Measurements from ENCODE around the gene CGNL1. TPM values are rescaled to one million over a fixed set of nuclear protein-coding genes. Genes with fewer than 3 reads are reported as not detected.

The CGNL1 gene
- total RNA-seq, 1 experiment from 2014 or later, result 34.6 TPM

DNA sequence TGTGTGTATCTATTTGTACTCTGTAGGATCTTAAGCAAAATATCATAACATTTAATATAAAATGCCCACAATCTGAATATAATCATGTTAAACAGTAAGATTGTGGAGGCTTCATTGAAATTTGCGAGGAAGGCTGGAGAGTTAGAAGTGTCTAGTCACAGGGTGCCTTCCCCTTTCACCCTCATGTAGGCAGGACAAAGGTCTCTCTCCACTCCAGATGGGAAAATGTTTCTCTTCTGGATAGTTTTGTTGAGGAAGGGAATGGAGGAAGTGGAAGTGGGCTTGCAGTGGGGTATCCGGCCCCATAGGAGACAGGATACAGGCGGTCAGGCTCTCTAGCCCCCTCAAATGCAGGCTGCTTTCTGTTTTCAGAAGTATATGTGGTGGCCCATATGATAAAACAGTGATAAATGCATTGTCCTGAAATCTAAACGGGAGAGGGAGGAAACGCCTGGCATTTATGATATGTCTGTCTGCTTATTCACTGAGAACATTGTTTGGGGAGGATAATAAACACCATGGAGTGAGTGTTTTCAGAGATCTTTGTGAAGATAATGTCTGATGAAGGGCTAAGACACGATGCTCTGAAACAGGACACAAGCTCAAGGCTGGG, 202.1 kb downstream of the CGNL1 start:
- Histone ChIP-seq H4K91ac (ENCODE audit: insufficient read length, low read depth, low read length) (no peak overlapping the region), H2BK15ac (ENCODE audit: low read depth, low read length) (no peak overlapping the region), H3K4me1 (ENCODE audit: insufficient read depth, low read length) (no peaks in the 10 kb centered on the region), H2BK20ac (ENCODE audit: low read depth, low read length, poor library complexity, severe bottlenecking) (no peak overlapping the region), H2AK5ac (ENCODE audit: insufficient read length, low read length) (no peak overlapping the region), H3K9me3 (ENCODE audit: control insufficient read depth, low read depth, low read length) (no peaks in the 10 kb centered on the region), H3K18ac (ENCODE audit: insufficient read length, low read depth, low read length) (no peak overlapping the region), H3K79me1 (ENCODE audit: insufficient read depth, low read depth, low read length, poor library complexity, severe bottlenecking) (no peaks in the 10 kb centered on the region), H3K14ac (ENCODE audit: insufficient read depth, low read length) (no peak overlapping the region), H2AFZ (ENCODE audit: low read length) (no peak overlapping the region), H2BK120ac (ENCODE audit: low read depth, low read length, poor library complexity, severe bottlenecking) (no peak overlapping the region), H3K56ac (ENCODE audit: insufficient read length, low read depth, low read length) (no peak overlapping the region), H4K5ac (ENCODE audit: insufficient read length, low read depth, low read length) (no peak overlapping the region), H3K23ac (ENCODE audit: insufficient read length, low read depth, low read length) (no peak overlapping the region), H3K27ac (ENCODE audit: insufficient read length, low read depth, low read length) (no peak overlapping the region), H2BK5ac (ENCODE audit: insufficient read length, low read length) (no peak overlapping the region), H3K79me2 (ENCODE audit: insufficient read depth, low read length) (no peaks in the 10 kb centered on the region), H4K20me1 (ENCODE audit: control insufficient read depth, insufficient read depth, insufficient read length) (no peaks in the 10 kb centered on the region), H4K8ac (replicated peaks; ENCODE audit: insufficient read length, low read depth, low read length) (no peak overlapping the region), H3T11ph (ENCODE audit: low read length) (no peak overlapping the region), H3K23me2 (ENCODE audit: insufficient read length, low read depth, low read length, poor library complexity, severe bottlenecking) (no peaks in the 10 kb centered on the region), H3K27me3 (ENCODE audit: insufficient read depth, low read length) (no peaks in the 10 kb centered on the region), H3K4ac (ENCODE audit: low read depth, low read length) (no peak overlapping the region), H3K4me2 (ENCODE audit: insufficient read depth, insufficient read length, low read length) (no peak overlapping the region), H2BK12ac (ENCODE audit: insufficient read length, low read depth, low read length) (no peak overlapping the region), H3K9ac (ENCODE audit: extremely low read depth, insufficient read length, low read length) (no peak overlapping the region)
- no peak for TF ChIP-seq CTCF (conservative IDR thresholded peaks at IDR 0.05)
- Mint-ChIP-seq H3K9me3 (peaks cover 5 to 6% of the 10 kb centered on the region in 2 experiments), H3K27me3 (ENCODE audit: low read depth) (peaks cover 3% of the 10 kb centered on the region), H3K27ac (no peak overlapping the region; a peak in 1 of 7 replicates), H3K4me3 (no peak overlapping the region), H3K4me1 (peaks cover 3 to 4% of the 10 kb centered on the region in 2 experiments; a peak in 3 of 4 replicates), H3K36me3 (ENCODE audit: insufficient read depth in 1 of 3, low read depth in 3 of 3) (peaks cover 0 to 4% (median 0%) of the 10 kb centered on the region in 3 experiments; a peak in 2 of 7 replicates)
- WGBS (ENCODE audit: extremely low coverage, insufficient read length, low lambda C conversion rate), result no CpG with 5 or more reads among the region's 6 CpGs
- DNase-seq, result no peak
